OCI-LY3 (cell line): ENCODE results near the gene HIP1R.

Experiments
- CTCF ChIP-seq: fragments of 200-600, 300-600 bp; sonication (generic); IDR thresholded peaks from 2 replicates; pipeline ENCODE4 v1.5.1; 2014; ENCODE audit warnings: antibody characterized with exemption, low read length, low read depth
- EZH2phosphoT487 ChIP-seq: fragments of 200-600 bp; shearing (Covaris generic); IDR thresholded peaks from 2 replicates; pipeline ENCODE4 v1.6.1; 2018; ENCODE audit warnings: antibody characterized with exemption, mixed run types, low read depth

- TF ChIP-seq CTCF (no peak), EZH2phosphoT487 (no peak)
These were observed 14.2 kb downstream of the HIP1R start for GRCh38 chr12:122849352-122850047.
